Suprapubic skin (tissue), 4 donors: ENCODE results near the gene TGFBR3. TPM values are rescaled to one million over a fixed set of nuclear protein-coding genes. Genes with fewer than 3 reads are reported as not detected.

Source experiments
- DNase-seq, 2 donors: peaks; one replicate each; pipeline ENCODE4 v3.0.0-alpha.2; 2019; ENCODE audit warnings: low spot score in 2 of 2
- H3K27ac ChIP-seq: fragments of 200-600 bp; sonication (generic); one replicate; pipeline ENCODE4 v1.5.1; 2019
- H3K27me3 ChIP-seq: fragments of 200-600 bp; sonication (generic); one replicate; pipeline ENCODE4 v1.5.1; 2019
- H3K36me3 ChIP-seq: fragments of 200-600 bp; sonication (generic); one replicate; pipeline ENCODE4 v1.5.1; 2019
- H3K4me1 ChIP-seq: fragments of 200-600 bp; sonication (generic); one replicate; pipeline ENCODE4 v1.5.1; 2019
- H3K4me3 ChIP-seq: fragments of 200-600 bp; sonication (generic); one replicate; pipeline ENCODE4 v1.5.1; 2019; ENCODE audit warnings: mild to moderate bottlenecking
- H3K9me3 ChIP-seq: fragments of 200-600 bp; sonication (generic); one replicate; pipeline ENCODE4 v1.5.1; 2019
- EP300 ChIP-seq: sonication (generic); formaldehyde crosslinking; IDR thresholded peaks from one replicate; pipeline ENCODE4 v1.6.1; 2017; ENCODE audit warnings: antibody characterized with exemption
- POLR2A ChIP-seq, 2 donors: fragments of 450-650 bp; IDR thresholded peaks; one replicate each; pipeline ENCODE4 v1.6.1; 2017; ENCODE audit warnings: antibody characterized with exemption in 2 of 2, mild to moderate bottlenecking in 2 of 2, moderate library complexity in 2 of 2
- POLR2AphosphoS5 ChIP-seq, 3 donors: sonication (generic); formaldehyde crosslinking; IDR thresholded peaks; one replicate each; pipeline ENCODE4 v1.6.1; 2017; ENCODE audit warnings: antibody characterized with exemption in 3 of 3
- WGBS: methylation state at CpG from one replicate; pipeline ENCODE4 v1.1.5; 2018; 5-methylcytosine and 5-hydroxymethylcytosine counted together
- total RNA-seq, 4 donors: library from RNA; depleted of rRNA; stranded (reverse); fragments of >200 nt; gene quantifications; one replicate each; pipeline ENCODE4 v1.1.0, GENCODE V29; 2016
- TF ChIP-seq, protein P1 (sequence below), 2 donors: fragments of 200-600 bp in 1 of 2; fragments of 450-650 bp in 1 of 2; sonication (generic) in 1 of 2; IDR thresholded peaks; one replicate each; pipeline ENCODE4 v1.5.1; 2016 to 2019; ENCODE audit warnings: antibody characterized with exemption in 2 of 2, mild to moderate bottlenecking in 1 of 2, moderate library complexity in 1 of 2

TGFBR3 gene
- total RNA-seq, 4 donors from 2014 or later, result 91.3 to 131 (median 114) TPM

DNA sequence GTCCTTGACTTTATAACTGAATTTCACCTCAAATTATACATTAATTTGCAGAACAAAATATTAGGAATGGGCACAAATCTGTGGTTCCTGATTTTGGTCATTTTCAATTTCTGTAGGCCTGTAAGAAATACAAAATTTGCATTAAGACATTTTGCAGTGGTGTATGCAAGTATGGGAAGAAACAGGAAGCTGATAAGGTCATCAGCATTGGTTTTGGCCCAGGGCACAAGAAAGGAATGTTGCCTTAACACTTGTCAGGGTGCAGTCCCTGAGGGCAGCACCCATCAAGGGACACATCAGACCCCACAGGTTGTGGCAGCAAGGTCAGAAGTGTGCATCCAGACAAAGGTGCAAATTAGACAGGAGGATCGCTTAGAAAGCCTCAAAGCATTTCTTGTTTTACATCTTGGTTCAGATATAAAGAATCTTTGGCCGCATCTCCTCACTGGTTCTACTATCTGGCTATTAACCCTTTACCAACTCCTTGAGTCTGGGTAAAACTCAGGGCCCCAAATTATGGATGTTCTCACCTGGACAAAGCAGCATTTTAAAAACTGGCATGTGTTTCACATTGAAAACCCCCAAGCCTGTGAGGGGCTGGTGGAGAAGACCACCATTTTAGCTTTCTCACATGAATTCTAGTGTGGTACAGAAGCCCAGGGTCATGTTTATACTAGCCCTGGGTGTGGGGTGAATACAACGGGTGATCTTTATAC, 202.9 kb downstream of the TGFBR3 start:
- no peak for TF ChIP-seq POLR2A (IDR thresholded peaks at IDR 0.05)
- TF ChIP-seq EP300, result no peak
- TF ChIP-seq POLR2AphosphoS5 (IDR thresholded peaks at IDR 0.05), result no peak
- TF ChIP-seq, protein P1, sequence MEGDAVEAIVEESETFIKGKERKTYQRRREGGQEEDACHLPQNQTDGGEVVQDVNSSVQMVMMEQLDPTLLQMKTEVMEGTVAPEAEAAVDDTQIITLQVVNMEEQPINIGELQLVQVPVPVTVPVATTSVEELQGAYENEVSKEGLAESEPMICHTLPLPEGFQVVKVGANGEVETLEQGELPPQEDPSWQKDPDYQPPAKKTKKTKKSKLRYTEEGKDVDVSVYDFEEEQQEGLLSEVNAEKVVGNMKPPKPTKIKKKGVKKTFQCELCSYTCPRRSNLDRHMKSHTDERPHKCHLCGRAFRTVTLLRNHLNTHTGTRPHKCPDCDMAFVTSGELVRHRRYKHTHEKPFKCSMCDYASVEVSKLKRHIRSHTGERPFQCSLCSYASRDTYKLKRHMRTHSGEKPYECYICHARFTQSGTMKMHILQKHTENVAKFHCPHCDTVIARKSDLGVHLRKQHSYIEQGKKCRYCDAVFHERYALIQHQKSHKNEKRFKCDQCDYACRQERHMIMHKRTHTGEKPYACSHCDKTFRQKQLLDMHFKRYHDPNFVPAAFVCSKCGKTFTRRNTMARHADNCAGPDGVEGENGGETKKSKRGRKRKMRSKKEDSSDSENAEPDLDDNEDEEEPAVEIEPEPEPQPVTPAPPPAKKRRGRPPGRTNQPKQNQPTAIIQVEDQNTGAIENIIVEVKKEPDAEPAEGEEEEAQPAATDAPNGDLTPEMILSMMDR (IDR thresholded peaks at IDR 0.05), result no peak
- peaks cover 44% of the 10 kb centered on the region for H3K4me1 ChIP-seq
- DNase-seq, result no peak
- H3K9me3 ChIP-seq, result no peaks in the 10 kb centered on the region
- H3K36me3 ChIP-seq, result peaks cover 11% of the 10 kb centered on the region
- no peaks in the 10 kb centered on the region for H3K27me3 ChIP-seq
- 41% methylated on average over 3 of the region's 3 CpGs for WGBS
- peak overlapping the region; percentile 47 for H3K27ac ChIP-seq
- H3K4me3 ChIP-seq, result no peak overlapping the region

- peaks cover 28% of the 10 kb centered on the region for H3K4me1 ChIP-seq
- no peak overlapping the region for H3K4me3 ChIP-seq
- DNase-seq, result no peak
- no peaks in the 10 kb centered on the region for H3K27me3 ChIP-seq
- no peaks in the 10 kb centered on the region for H3K9me3 ChIP-seq
- no peak overlapping the region for H3K27ac ChIP-seq
- peaks cover 11% of the 10 kb centered on the region for H3K36me3 ChIP-seq
- TF ChIP-seq, protein P1 (IDR thresholded peaks at IDR 0.05), result no peak
- TF ChIP-seq POLR2AphosphoS5 (IDR thresholded peaks at IDR 0.05) (no peak), EP300 (no peak), POLR2A (IDR thresholded peaks at IDR 0.05) (no peak)
- WGBS, result 86% methylated on average over 4 of the region's 4 CpGs
These were observed 205.3 kb downstream of the TGFBR3 start for GRCh38 chr1:91680556-91681155.

- H3K9me3 ChIP-seq, result no peaks in the 10 kb centered on the region
- H3K4me1 ChIP-seq, result peaks cover 17% of the 10 kb centered on the region
- no peak overlapping the region for H3K27ac ChIP-seq
- H3K36me3 ChIP-seq, result peaks cover 11% of the 10 kb centered on the region
- H3K27me3 ChIP-seq, result no peaks in the 10 kb centered on the region
- 90% methylated on average over 4 of the region's 4 CpGs for WGBS
- TF ChIP-seq POLR2AphosphoS5 (IDR thresholded peaks at IDR 0.05) (no peak), POLR2A (IDR thresholded peaks at IDR 0.05) (no peak), EP300 (no peak)
- TF ChIP-seq, protein P1 (IDR thresholded peaks at IDR 0.05), result no peak
- H3K4me3 ChIP-seq, result no peak overlapping the region
- DNase-seq, result no peak
These were observed 206.5 kb downstream of the TGFBR3 start for GRCh38 chr1:91679446-91679845.

- no peak for DNase-seq
- H3K27ac ChIP-seq, result no peak overlapping the region
- peaks cover 9% of the 10 kb centered on the region for H3K4me1 ChIP-seq
- H3K27me3 ChIP-seq, result no peaks in the 10 kb centered on the region
- H3K36me3 ChIP-seq, result no peaks in the 10 kb centered on the region
- WGBS, result 96% methylated on average over 2 of the region's 2 CpGs
- no peak overlapping the region for H3K4me3 ChIP-seq
- TF ChIP-seq EP300, result no peak
- TF ChIP-seq POLR2A (IDR thresholded peaks at IDR 0.05), result no peak
- TF ChIP-seq, protein P1 (IDR thresholded peaks at IDR 0.05), result no peak
- no peak for TF ChIP-seq POLR2AphosphoS5 (IDR thresholded peaks at IDR 0.05)
- H3K9me3 ChIP-seq, result no peaks in the 10 kb centered on the region
These were observed 209.9 kb downstream of the TGFBR3 start for GRCh38 chr1:91676030-91676429.

DNA sequence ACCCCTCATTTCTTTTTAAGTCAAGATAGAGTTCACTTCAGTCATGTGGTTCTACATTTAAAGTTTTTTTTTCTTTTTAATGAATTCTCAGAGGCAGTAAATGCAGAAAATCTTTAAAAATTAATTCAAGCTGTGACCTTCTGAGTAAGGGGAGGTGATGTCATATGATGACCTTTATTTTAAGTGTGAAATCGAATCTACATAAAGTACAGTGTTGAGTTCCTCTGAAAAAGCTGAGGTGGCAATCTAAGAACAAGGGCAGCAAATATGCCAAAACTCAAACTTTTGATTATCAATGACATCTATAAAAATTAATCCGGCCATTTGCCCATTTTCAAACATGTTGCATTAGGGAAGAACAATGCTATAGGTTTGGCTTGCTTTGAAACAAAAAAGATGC, 211.8 kb downstream of the TGFBR3 start:
- no peaks in the 10 kb centered on the region for H3K9me3 ChIP-seq
- H3K4me3 ChIP-seq, result no peak overlapping the region
- no peaks in the 10 kb centered on the region for H3K27me3 ChIP-seq
- H3K27ac ChIP-seq, result peak overlapping the region; percentile 60
- no peaks in the 10 kb centered on the region for H3K36me3 ChIP-seq
- DNase-seq, result no peak
- 70% methylated on average over 2 of the region's 2 CpGs for WGBS
- H3K4me1 ChIP-seq, result peaks cover 9% of the 10 kb centered on the region
- no peak for TF ChIP-seq POLR2AphosphoS5 (IDR thresholded peaks at IDR 0.05)
- TF ChIP-seq, protein P1 (IDR thresholded peaks at IDR 0.05), result no peak
- no peak for TF ChIP-seq EP300
- no peak for TF ChIP-seq POLR2A (IDR thresholded peaks at IDR 0.05)
